Neural progenitor cell (in vitro differentiated cells): Measurements from ENCODE around the gene ZDHHC8. TPM values are rescaled to one million over a fixed set of nuclear protein-coding genes. Genes with fewer than 3 reads are reported as not detected.

Experiments
- DNase-seq: peaks from one replicate; pipeline ENCODE4 v3.0.0-alpha.2; 2016; ENCODE audit warnings: low spot score
- H2AFZ ChIP-seq: fragments of 200-600 bp; sonication (generic); replicated peaks from 2 replicates; pipeline ENCODE4 v1.6.1; 2016; ENCODE audit warnings: antibody characterized with exemption
- H3F3A ChIP-seq: fragments of 200-600 bp; sonication (generic); 2 replicates; pipeline ENCODE4 v1.6.1; 2016; ENCODE audit warnings: antibody characterized with exemption, low read depth
- H3K27ac ChIP-seq: fragments of 200-600 bp; sonication (generic); 2 replicates; pipeline ENCODE4 v1.5.1; 2016; ENCODE audit warnings: mild to moderate bottlenecking
- H3K27me3 ChIP-seq: fragments of 200-600 bp; sonication (generic); 2 replicates; pipeline ENCODE4 v1.6.1; 2016; ENCODE audit warnings: mild to moderate bottlenecking, moderate library complexity
- H3K36me3 ChIP-seq: fragments of 200-600 bp; sonication (generic); 2 replicates; pipeline ENCODE4 v1.5.1; 2016
- H3K4me1 ChIP-seq: fragments of 200-600 bp; sonication (generic); 2 replicates; pipeline ENCODE4 v1.6.1; 2016; ENCODE audit warnings: mixed run types
- H3K4me2 ChIP-seq: fragments of 200-600 bp; sonication (generic); 2 replicates; pipeline ENCODE4 v1.6.1; 2016
- H3K4me3 ChIP-seq: fragments of 200-600 bp; sonication (generic); 2 replicates; pipeline ENCODE4 v1.5.1; 2016
- H3K79me2 ChIP-seq: fragments of 200-600 bp; sonication (generic); 2 replicates; pipeline ENCODE4 v1.6.1; 2016; ENCODE audit warnings: low read depth
- H3K9ac ChIP-seq: fragments of 200-600 bp; sonication (generic); 2 replicates; pipeline ENCODE4 v1.6.1; 2016
- H3K9me3 ChIP-seq: fragments of 200-600 bp; sonication (generic); 2 replicates; pipeline ENCODE4 v1.5.1; 2016; ENCODE audit warnings: low read depth
- H4K20me1 ChIP-seq: fragments of 200-600 bp; sonication (generic); 2 replicates; pipeline ENCODE4 v1.6.1; 2016; ENCODE audit warnings: low read depth
- H3K27ac Mint-ChIP-seq: 3 replicates; pipeline ENCODE4 v1.8.0; 2021; ENCODE audit warnings: mixed read lengths
- H3K27me3 Mint-ChIP-seq: 2 replicates; pipeline ENCODE4 v1.8.0; 2022; ENCODE audit warnings: low read depth, mild to moderate bottlenecking, inconsistent platforms, moderate library complexity, mixed read lengths; ENCODE audit not compliant: insufficient read depth
- H3K36me3 Mint-ChIP-seq: 3 replicates; pipeline ENCODE4 v1.8.0; 2021; ENCODE audit warnings: mixed read lengths
- H3K4me1 Mint-ChIP-seq: 3 replicates; pipeline ENCODE4 v1.8.0; 2021; ENCODE audit warnings: mixed read lengths
- H3K4me3 Mint-ChIP-seq: 3 replicates; pipeline ENCODE4 v1.8.0; 2021; ENCODE audit warnings: mild to moderate bottlenecking, moderate library complexity, mixed read lengths
- H3K9me3 Mint-ChIP-seq: 3 replicates; pipeline ENCODE4 v1.8.0; 2020; ENCODE audit warnings: mixed read lengths
- CTCF ChIP-seq: fragments of 200-600 bp; sonication (generic); IDR thresholded peaks from 2 replicates; pipeline ENCODE4 v1.5.1; 2017; ENCODE audit warnings: antibody characterized with exemption, mild to moderate bottlenecking
- EZH2 ChIP-seq: fragments of 200-600 bp; sonication (generic); IDR thresholded peaks from 2 replicates; pipeline ENCODE4 v1.6.1; 2017; ENCODE audit warnings: antibody characterized with exemption, mild to moderate bottlenecking, moderate library complexity
- EZH2phosphoT487 ChIP-seq: fragments of 200-600 bp; sonication (generic); IDR thresholded peaks from 2 replicates; pipeline ENCODE4 v1.6.1; 2017; ENCODE audit warnings: antibody characterized with exemption
- total RNA-seq: library from RNA; depleted of rRNA; stranded (reverse); fragments of >200 nt; gene quantifications from 2 replicates; pipeline ENCODE4 v1.2.3, GENCODE V29; 2015; ENCODE audit warnings: low replicate concordance

ZDHHC8 gene
- total RNA-seq, 1 donor from 2014 or later: 7.1 TPM

GRCh38 chr22:20110359-20110985 is 21.1 kb upstream of the ZDHHC8 start:
- H3K27me3 Mint-ChIP-seq: peaks cover 12% of the 10 kb centered on the region
- H3K9ac ChIP-seq: no peak overlapping the region
- no peaks in the 10 kb centered on the region for H3K27me3 ChIP-seq
- peaks cover 4% of the 10 kb centered on the region for H3K4me1 Mint-ChIP-seq
- no peaks in the 10 kb centered on the region for H3K36me3 ChIP-seq
- H3K9me3 Mint-ChIP-seq: peaks cover 2% of the 10 kb centered on the region
- DNase-seq: no peak
- TF ChIP-seq CTCF (no peak), EZH2phosphoT487 (no peak), EZH2 (no peak)
- H3K4me3 Mint-ChIP-seq: peak overlapping the region; percentile 35
- no peak overlapping the region for H3K4me2 ChIP-seq
- peak overlapping the region; percentile 70 for H3K27ac Mint-ChIP-seq
- peak overlapping the region; percentile 78 for H3K27ac ChIP-seq
- no peaks in the 10 kb centered on the region for H3K9me3 ChIP-seq
- H3K36me3 Mint-ChIP-seq: peaks cover 17% of the 10 kb centered on the region
- H3K79me2 ChIP-seq: peaks cover 3% of the 10 kb centered on the region
- no peak overlapping the region for H2AFZ ChIP-seq
- no peaks in the 10 kb centered on the region for H3K4me1 ChIP-seq
- peaks cover 42% of the 10 kb centered on the region for H3F3A ChIP-seq
- H4K20me1 ChIP-seq: peaks cover 39% of the 10 kb centered on the region
- H3K4me3 ChIP-seq: no peak overlapping the region

- peaks cover 5% of the 10 kb centered on the region for H3K4me1 Mint-ChIP-seq
- H3K27ac ChIP-seq: peak overlapping the region; percentile 78
- H3K36me3 Mint-ChIP-seq: peaks cover 17% of the 10 kb centered on the region
Observed at GRCh38 chr22:20111045-20111688, 20.4 kb upstream of the ZDHHC8 start.

GRCh38 chr22:20111689-20112622 is 19.6 kb upstream of the ZDHHC8 start:
- H3K4me3 ChIP-seq: no peak overlapping the region
- peaks cover 25% of the 10 kb centered on the region for H4K20me1 ChIP-seq
- Mint-ChIP-seq H3K9me3 (peaks cover 2% of the 10 kb centered on the region), H3K4me3 (peak overlapping the region; percentile 33), H3K36me3 (peaks cover 17% of the 10 kb centered on the region), H3K4me1 (peaks cover 5% of the 10 kb centered on the region), H3K27me3 (peaks cover 10% of the 10 kb centered on the region), H3K27ac (no peak overlapping the region)
- H3K27ac ChIP-seq: no peak overlapping the region
- peaks cover 3% of the 10 kb centered on the region for H3K4me1 ChIP-seq
- no peaks in the 10 kb centered on the region for H3K9me3 ChIP-seq
- H3K4me2 ChIP-seq: no peak overlapping the region
- H3K36me3 ChIP-seq: no peaks in the 10 kb centered on the region
- peaks cover 18% of the 10 kb centered on the region for H3K79me2 ChIP-seq
- no peak overlapping the region for H2AFZ ChIP-seq
- H3K27me3 ChIP-seq: no peaks in the 10 kb centered on the region
- TF ChIP-seq CTCF (no peak), EZH2phosphoT487 (no peak), EZH2 (no peak)
- H3K9ac ChIP-seq: no peak overlapping the region
- peaks cover 46% of the 10 kb centered on the region for H3F3A ChIP-seq
- DNase-seq: no peak

More at GRCh38 chr22:20111045-20111688, 20.4 kb upstream of the ZDHHC8 start:
- DNase-seq: peak; percentile 69
- H3K27me3 Mint-ChIP-seq: peaks cover 12% of the 10 kb centered on the region
- Histone ChIP-seq H3K9me3 (no peaks in the 10 kb centered on the region), H3K9ac (no peak overlapping the region), H3K4me3 (no peak overlapping the region), H3K36me3 (no peaks in the 10 kb centered on the region), H3K4me2 (no peak overlapping the region), H2AFZ (no peak overlapping the region), H3F3A (peaks cover 44% of the 10 kb centered on the region), H3K27me3 (no peaks in the 10 kb centered on the region), H3K79me2 (peaks cover 10% of the 10 kb centered on the region), H4K20me1 (peaks cover 33% of the 10 kb centered on the region), H3K4me1 (peaks cover under 1% of the 10 kb centered on the region)
- H3K9me3 Mint-ChIP-seq: peaks cover 2% of the 10 kb centered on the region
- H3K4me3 Mint-ChIP-seq: peak overlapping the region; percentile 33
- no peak overlapping the region for H3K27ac Mint-ChIP-seq
- TF ChIP-seq EZH2 (no peak), EZH2phosphoT487 (no peak), CTCF (peak; percentile 52)
